HepG2 (cell line): Measurements from ENCODE around the gene PIM1. TPM values are rescaled to one million over a fixed set of nuclear protein-coding genes. Genes with fewer than 3 reads are reported as not detected.

Source experiments
- AHDC1 ChIP-seq: sonication (generic); formaldehyde crosslinking; IDR thresholded peaks from 2 replicates; pipeline ENCODE4 v1.5.1; 2020; ENCODE audit warnings: mild to moderate bottlenecking, missing genetic modification reagents, borderline replicate concordance
- FLYWCH1 ChIP-seq: sonication (generic); formaldehyde crosslinking; IDR thresholded peaks from 2 replicates; pipeline ENCODE4 v1.8.1; 2023; ENCODE audit warnings: mild to moderate bottlenecking, missing genetic modification reagents
- HOXA9 ChIP-seq: sonication (generic); formaldehyde crosslinking; IDR thresholded peaks from 2 replicates; pipeline ENCODE4 v1.8.1; 2022; ENCODE audit warnings: missing genetic modification reagents, mild to moderate bottlenecking, moderate library complexity, borderline replicate concordance
- KAT8 ChIP-seq: IDR thresholded peaks from 2 replicates; pipeline ENCODE4 v1.6.1; 2016; ENCODE audit warnings: missing genetic modification reagents, missing compliant biosample characterization
- MXD3 ChIP-seq: IDR thresholded peaks from 2 replicates; pipeline ENCODE4 v1.6.1; 2016; ENCODE audit warnings: mild to moderate bottlenecking, missing biosample characterization, missing genetic modification reagents
- RBAK ChIP-seq: sonication (generic); formaldehyde crosslinking; IDR thresholded peaks from 2 replicates; pipeline ENCODE4 v1.5.1; 2020; ENCODE audit warnings: mild to moderate bottlenecking, missing genetic modification reagents
- RELA ChIP-seq: sonication (generic); formaldehyde crosslinking; IDR thresholded peaks from 2 replicates; pipeline ENCODE4 v1.4.0; 2020; ENCODE audit warnings: missing genetic modification reagents
- SMARCE1 ChIP-seq: fragments of 450-650 bp; IDR thresholded peaks from 2 replicates; pipeline ENCODE4 v1.6.1; 2017; ENCODE audit warnings: borderline replicate concordance
- TOPORS ChIP-seq: sonication (generic); formaldehyde crosslinking; IDR thresholded peaks from 2 replicates; pipeline ENCODE4 v1.8.0; 2023; ENCODE audit warnings: mild to moderate bottlenecking, missing genetic modification reagents
- ZBED4 ChIP-seq: sonication (generic); formaldehyde crosslinking; IDR thresholded peaks from 2 replicates; pipeline ENCODE4 v1.4.0; 2020; ENCODE audit warnings: missing genetic modification reagents, borderline replicate concordance
- ZIK1 ChIP-seq: sonication (generic); formaldehyde crosslinking; IDR thresholded peaks from 2 replicates; pipeline ENCODE4 v1.5.0; 2020; ENCODE audit warnings: mild to moderate bottlenecking, low read depth, missing genetic modification reagents, borderline replicate concordance
- ZNF550 ChIP-seq: sonication (generic); formaldehyde crosslinking; IDR thresholded peaks from 2 replicates; pipeline ENCODE4 v1.4.0; 2020; ENCODE audit warnings: mild to moderate bottlenecking, missing genetic modification reagents, borderline replicate concordance
- ZNF563 ChIP-seq: sonication (generic); formaldehyde crosslinking; IDR thresholded peaks from 2 replicates; pipeline ENCODE4 v1.8.0; 2022; ENCODE audit warnings: mild to moderate bottlenecking, moderate library complexity, missing genetic modification reagents
- ZNF564 ChIP-seq: sonication (generic); formaldehyde crosslinking; IDR thresholded peaks from 2 replicates; pipeline ENCODE4 v1.8.1; 2023; ENCODE audit warnings: mild to moderate bottlenecking, missing genetic modification reagents
- ZNF598 ChIP-seq: sonication (generic); formaldehyde crosslinking; IDR thresholded peaks from 2 replicates; pipeline ENCODE4 v1.5.1; 2020; ENCODE audit warnings: mild to moderate bottlenecking, missing genetic modification reagents, borderline replicate concordance
- ZNF670 ChIP-seq: sonication (generic); formaldehyde crosslinking; IDR thresholded peaks from 2 replicates; pipeline ENCODE4 v1.8.0; 2022; ENCODE audit warnings: mild to moderate bottlenecking, missing genetic modification reagents, borderline replicate concordance
- polyA plus RNA-seq, 8 experiments: library from polyadenylated mRNA; depleted of rRNA in 3 of 8; stranded (reverse) in 7 of 8; unstranded in 1 of 8; fragments of >200 nt; fragmentation: Illumina TruSeq in 4 of 8; extraction: Trizol in 4 of 8; gene quantifications; 2 replicates each; pipeline versions ENCODE4 v1.2.1 to v1.2.3, GENCODE V29; 2011 to 2016; ENCODE audit warnings: low read depth in 4 of 8, missing spikeins in 1 of 8, mixed read lengths in 1 of 8; ENCODE audit not compliant: insufficient read depth in 1 of 8
- total RNA-seq, 5 experiments: library from RNA; depleted of rRNA; stranded (reverse); fragments of >200 nt; fragmentation: Illumina TruSeq; extraction: Trizol; gene quantifications; 2 replicates each; pipeline ENCODE4 v1.2.3, GENCODE V29; 2016; ENCODE audit warnings: low read depth in 1 of 5
- TF ChIP-seq, protein P1 (sequence below): fragments of 450-650 bp; IDR thresholded peaks from 2 replicates; pipeline ENCODE4 v1.6.1; 2016

The PIM1 gene
- total and polyA plus RNA-seq, 2 of the 13 experiments (the other 11 are each of a cell fraction or from before 2014, with no cell fraction given): 29.4 to 117 TPM

DNA sequence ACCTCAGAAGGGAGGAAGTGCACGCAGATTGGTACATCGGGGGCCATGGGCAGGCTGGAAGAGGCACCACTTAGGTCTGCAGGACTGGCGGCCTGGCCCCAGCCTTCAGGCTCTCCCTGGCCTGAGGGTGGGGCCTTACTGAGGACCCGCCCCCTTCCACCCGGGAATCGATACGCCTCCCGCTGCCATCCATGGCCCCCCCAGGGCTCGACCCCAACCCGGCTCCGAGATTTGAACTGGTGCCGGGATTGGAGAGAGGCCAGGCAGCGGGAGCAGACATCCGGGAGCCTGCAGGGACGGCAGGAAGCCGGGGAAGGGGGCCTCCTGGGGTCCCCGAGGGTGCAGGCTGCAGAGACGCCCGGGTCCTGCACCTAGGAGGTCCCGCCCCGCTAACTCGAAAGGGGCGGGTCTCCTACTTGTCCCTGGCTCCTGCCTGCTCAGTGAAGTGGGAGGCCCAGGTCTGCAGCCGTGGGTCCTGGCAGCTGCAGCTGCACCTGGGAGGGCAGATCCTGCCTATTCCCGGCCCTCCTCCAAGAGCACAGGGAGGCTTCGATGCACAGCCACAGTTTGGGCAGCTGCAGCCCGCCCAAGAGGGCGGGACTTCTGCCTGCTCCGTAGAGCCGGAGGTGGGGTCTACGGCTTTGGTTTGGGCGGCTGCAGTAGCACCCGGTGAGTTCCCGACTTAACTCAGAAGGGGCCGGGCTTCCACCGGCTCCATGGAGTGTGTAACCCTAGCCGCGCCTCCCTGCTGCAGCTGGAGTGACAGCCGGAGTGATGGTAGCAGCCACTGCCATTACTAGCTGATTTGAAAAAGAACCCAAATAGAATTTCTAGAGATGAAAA lies 52.4 kb downstream of the PIM1 start (continued):
- TF ChIP-seq MXD3 (no peak; the same call in 1 of the 2 replicates), RELA (no peak), ZNF564 (CRISPR knock-in tag) (peak; percentile 52; the same call in 1 of the 2 replicates), AHDC1 (0 out of 2 replicates have a peak, but pooled peaks have one; percentile 57), HOXA9 (CRISPR knock-in tag) (no peak), ZIK1 (CRISPR knock-in tag) (no peak), SMARCE1 (no peak), TOPORS (CRISPR knock-in tag) (peak; percentile 76), ZNF563 (CRISPR knock-in tag) (peak; percentile 75; the same call in 1 of the 2 replicates), ZNF598 (CRISPR knock-in tag) (no peak; the same call in 1 of the 2 replicates), ZBED4 (CRISPR knock-in tag) (0 out of 2 replicates have a peak, but pooled peaks have one; percentile 14), ZNF670 (peak; percentile 86), KAT8 (CRISPR knock-in tag) (peak; percentile 46; the same call in 1 of the 2 replicates), FLYWCH1 (CRISPR knock-in tag) (no peak), RBAK (peak; percentile 67; the same call in 1 of the 2 replicates), ZNF550 (no peak)
- TF ChIP-seq, protein P1, sequence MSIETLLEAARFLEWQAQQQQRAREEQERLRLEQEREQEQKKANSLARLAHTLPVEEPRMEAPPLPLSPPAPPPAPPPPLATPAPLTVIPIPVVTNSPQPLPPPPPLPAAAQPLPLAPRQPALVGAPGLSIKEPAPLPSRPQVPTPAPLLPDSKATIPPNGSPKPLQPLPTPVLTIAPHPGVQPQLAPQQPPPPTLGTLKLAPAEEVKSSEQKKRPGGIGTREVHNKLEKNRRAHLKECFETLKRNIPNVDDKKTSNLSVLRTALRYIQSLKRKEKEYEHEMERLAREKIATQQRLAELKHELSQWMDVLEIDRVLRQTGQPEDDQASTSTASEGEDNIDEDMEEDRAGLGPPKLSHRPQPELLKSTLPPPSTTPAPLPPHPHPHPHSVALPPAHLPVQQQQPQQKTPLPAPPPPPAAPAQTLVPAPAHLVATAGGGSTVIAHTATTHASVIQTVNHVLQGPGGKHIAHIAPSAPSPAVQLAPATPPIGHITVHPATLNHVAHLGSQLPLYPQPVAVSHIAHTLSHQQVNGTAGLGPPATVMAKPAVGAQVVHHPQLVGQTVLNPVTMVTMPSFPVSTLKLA: no peak
